ENCODE measurements around the gene SPECC1L. TPM values are rescaled to one million over a fixed set of nuclear protein-coding genes. Genes with fewer than 3 reads are reported as not detected.

SPECC1L gene
- total and polyA plus RNA-seq, 4 experiments from 2014 or later: 4.3 to 62.1 (median 32.0) TPM

- intact Hi-C loops (cut with micrococcal nuclease): loop anchor here (5.0 kb wide), 1 partner anchor 419 kb away; the partner anchor contains the start of gene CABIN1
- H3K27ac ChIP-seq (ENCODE audit: low read depth, low read length): peak overlapping the region; percentile 81
- H3K4me1 ChIP-seq (ENCODE audit: insufficient read depth, low read length): peaks cover 97% of the 10 kb centered on the region
- Mint-ChIP-seq H3K4me1 (peaks cover 48 to 93% (median 76%) of the 10 kb centered on the region in 4 donors), H3K9me3 (peaks cover 0 to 5% (median 0%) of the 10 kb centered on the region in 8 donors), H3K36me3 (peaks cover 6 to 34% of the 10 kb centered on the region in 2 donors), H3K27ac (peak overlapping the region; percentile 58 to 99 (median 86)), H3K27me3 (peaks cover 0 to 3% of the 10 kb centered on the region in 2 donors), H3K4me3 (peak overlapping the region in 6 of 8 donors; percentile 9 to 74 (median 37))
- POLR2A ChIA-PET (ENCODE audit: partially characterized antibody): interaction anchor here (0.6 kb wide), 1 partner anchor 124 kb away, joined by 3 read pairs; the partner anchor contains the start of gene SNRPD3
- peaks cover 18% of the 10 kb centered on the region for H3K36me3 ChIP-seq (ENCODE audit: insufficient read depth, low read length)
- no peak overlapping the region for H3K4me3 ChIP-seq (ENCODE audit: low read length in 2 of 2)
- no peak for DNase-seq
- H3K9me3 ChIP-seq (ENCODE audit: control insufficient read depth in 1 of 2, low read length in 2 of 2): no peaks in the 10 kb centered on the region
- CTCF ChIA-PET (ENCODE audit: partially characterized antibody): interaction anchor here (1.0 kb wide), 1 partner anchor 9 kb away, joined by 3 read pairs; no protein-coding TSS in a partner anchor
- H3K27me3 ChIP-seq (ENCODE audit: insufficient read depth, low read length): no peaks in the 10 kb centered on the region
These were observed 160.8 kb downstream of the SPECC1L start for GRCh38 chr22:24431309-24432034.

GRCh38 chr22:24432059-24432853, 161.6 kb downstream of the SPECC1L start:
- H3K27me3 ChIP-seq (ENCODE audit: insufficient read depth, low read length): no peaks in the 10 kb centered on the region
- H3K27me3 Mint-ChIP-seq: peaks cover 0 to 3% of the 10 kb centered on the region in 2 donors
- ChIA-PET CTCF (ENCODE audit: partially characterized antibody) (no interaction called here), POLR2A (ENCODE audit: partially characterized antibody) (no interaction called here)
- H3K4me3 ChIP-seq (ENCODE audit: low read length in 2 of 2): no peak overlapping the region
- H3K36me3 ChIP-seq (ENCODE audit: insufficient read depth, low read length): peaks cover 24% of the 10 kb centered on the region
- peaks cover 0 to 5% (median 0%) of the 10 kb centered on the region in 8 donors for H3K9me3 Mint-ChIP-seq
- peak overlapping the region; percentile 72 to 90 (median 85) for H3K27ac Mint-ChIP-seq
- intact Hi-C loops (cut with micrococcal nuclease): loop anchor here (5.0 kb wide), 1 partner anchor 420 kb away; the partner anchor contains the start of gene CABIN1
- H3K4me3 Mint-ChIP-seq: peak overlapping the region in 4 of 8 donors; percentile 36 to 73 (median 44)
- H3K27ac ChIP-seq (ENCODE audit: low read depth, low read length): peak overlapping the region; percentile 59
- H3K36me3 Mint-ChIP-seq: peaks cover 9 to 37% of the 10 kb centered on the region in 2 donors
- H3K4me1 Mint-ChIP-seq: peaks cover 47 to 93% (median 76%) of the 10 kb centered on the region in 4 donors
- H3K4me1 ChIP-seq (ENCODE audit: insufficient read depth, low read length): peaks cover 97% of the 10 kb centered on the region
- H3K9me3 ChIP-seq (ENCODE audit: control insufficient read depth in 1 of 2, low read length in 2 of 2): no peaks in the 10 kb centered on the region
- DNase-seq: no peak

DNA sequence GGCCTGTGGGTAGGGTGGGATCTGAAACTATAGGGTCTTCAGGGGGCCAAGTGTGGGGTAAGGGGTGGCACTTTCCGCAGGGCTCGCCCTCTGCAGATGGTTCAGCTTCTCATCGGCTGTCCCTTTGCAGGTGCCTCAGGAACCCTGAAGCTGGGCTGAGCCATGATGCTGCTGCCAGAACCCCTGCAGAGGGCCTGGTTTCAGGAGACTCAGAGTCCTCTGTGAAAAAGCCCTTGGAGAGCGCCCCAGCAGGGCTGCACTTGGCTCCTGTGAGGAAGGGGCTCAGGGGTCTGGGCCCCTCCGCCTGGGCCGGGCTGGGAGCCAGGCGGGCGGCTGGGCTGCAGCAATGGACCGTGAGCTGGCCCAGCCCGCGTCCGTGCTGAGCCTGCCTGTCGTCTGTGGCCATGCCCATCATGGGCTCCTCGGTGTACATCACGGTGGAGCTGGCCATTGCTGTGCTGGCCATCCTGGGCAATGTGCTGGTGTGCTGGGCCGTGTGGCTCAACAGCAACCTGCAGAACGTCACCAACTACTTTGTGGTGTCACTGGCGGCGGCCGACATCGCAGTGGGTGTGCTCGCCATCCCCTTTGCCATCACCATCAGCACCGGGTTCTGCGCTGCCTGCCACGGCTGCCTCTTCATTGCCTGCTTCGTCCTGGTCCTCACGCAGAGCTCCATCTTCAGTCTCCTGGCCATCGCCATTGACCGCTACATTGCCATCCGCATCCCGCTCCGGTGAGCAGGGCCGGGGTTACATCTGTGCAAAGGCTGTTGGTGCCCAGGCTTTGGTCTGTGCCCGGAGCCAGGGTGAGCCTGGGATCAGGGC, 162.6 kb downstream of the SPECC1L start:
- peak overlapping the region; percentile 59 for H3K27ac ChIP-seq (ENCODE audit: low read depth, low read length)
- Mint-ChIP-seq H3K9me3 (peaks cover 0 to 5% (median 0%) of the 10 kb centered on the region in 8 donors), H3K27me3 (peaks cover 0 to 3% of the 10 kb centered on the region in 2 donors), H3K36me3 (peaks cover 14 to 43% of the 10 kb centered on the region in 2 donors), H3K4me3 (peak overlapping the region in 4 of 8 donors; percentile 7 to 62 (median 17)), H3K27ac (peak overlapping the region; percentile 78 to 100 (median 87)), H3K4me1 (peaks cover 47 to 96% (median 78%) of the 10 kb centered on the region in 4 donors)
- ChIA-PET POLR2A (ENCODE audit: partially characterized antibody) (interaction anchor here (2.0 to 2.8 kb wide), 2 partner anchors 9 to 11 kb away, joined by 7 to 10 read pairs; no protein-coding TSS in a partner anchor), CTCF (ENCODE audit: partially characterized antibody) (interaction anchor here (0.8 to 2.2 kb wide), 3 partner anchors 10 to 70 kb away, joined by 3 to 8 read pairs (median 3); no protein-coding TSS in a partner anchor)
- H3K4me1 ChIP-seq (ENCODE audit: insufficient read depth, low read length): peaks cover 96% of the 10 kb centered on the region
- intact Hi-C loops (cut with micrococcal nuclease): loop anchor here (5.0 kb wide), 1 partner anchor 421 kb away; the partner anchor contains the start of gene CABIN1
- H3K4me3 ChIP-seq (ENCODE audit: low read length in 2 of 2): no peak overlapping the region
- no peaks in the 10 kb centered on the region for H3K27me3 ChIP-seq (ENCODE audit: insufficient read depth, low read length)
- DNase-seq: no peak
- H3K36me3 ChIP-seq (ENCODE audit: insufficient read depth, low read length): peaks cover 29% of the 10 kb centered on the region
- no peaks in the 10 kb centered on the region for H3K9me3 ChIP-seq (ENCODE audit: control insufficient read depth in 1 of 2, low read length in 2 of 2)

GRCh38 chr22:24433828-24434470, 163.3 kb downstream of the SPECC1L start:
- Histone ChIP-seq H3K36me3 (ENCODE audit: insufficient read depth, low read length) (peaks cover 29% of the 10 kb centered on the region), H3K4me3 (ENCODE audit: low read length in 2 of 2) (no peak overlapping the region), H3K27ac (ENCODE audit: low read depth, low read length) (peak overlapping the region; percentile 59), H3K4me1 (ENCODE audit: insufficient read depth, low read length) (peaks cover 89% of the 10 kb centered on the region), H3K9me3 (ENCODE audit: control insufficient read depth in 1 of 2, low read length in 2 of 2) (no peaks in the 10 kb centered on the region), H3K27me3 (ENCODE audit: insufficient read depth, low read length) (no peaks in the 10 kb centered on the region)
- peaks cover 19 to 44% of the 10 kb centered on the region in 2 donors for H3K36me3 Mint-ChIP-seq
- peak overlapping the region; percentile 87 to 100 (median 92) for H3K27ac Mint-ChIP-seq
- ChIA-PET CTCF (ENCODE audit: partially characterized antibody) (interaction anchor here (0.8 to 2.2 kb wide), 5 partner anchors 8 to 69 kb away, joined by 3 to 14 read pairs (median 8); partner anchors contain the start of gene ADORA2A), POLR2A (ENCODE audit: partially characterized antibody) (interaction anchor here (1.1 to 5.0 kb wide), 5 partner anchors 7 to 121 kb away, joined by 3 to 35 read pairs (median 10); partner anchors contain the start of genes ADORA2A and GUCD1)
- intact Hi-C loops (cut with micrococcal nuclease): loop anchor here (1.0 to 5.0 kb wide), 3 partner anchors 10 to 422 kb away; partner anchors contain the start of genes CABIN1, GUCD1 and SNRPD3
- peak in 1 of 5 donors; percentile 85 for DNase-seq
- peaks cover 41 to 92% (median 74%) of the 10 kb centered on the region in 4 donors for H3K4me1 Mint-ChIP-seq
- peak overlapping the region; percentile 52 to 88 (median 70) for H3K4me3 Mint-ChIP-seq
- peaks cover 0 to 3% of the 10 kb centered on the region in 2 donors for H3K27me3 Mint-ChIP-seq
- H3K9me3 Mint-ChIP-seq: peaks cover 0 to 3% (median 0%) of the 10 kb centered on the region in 8 donors

DNA sequence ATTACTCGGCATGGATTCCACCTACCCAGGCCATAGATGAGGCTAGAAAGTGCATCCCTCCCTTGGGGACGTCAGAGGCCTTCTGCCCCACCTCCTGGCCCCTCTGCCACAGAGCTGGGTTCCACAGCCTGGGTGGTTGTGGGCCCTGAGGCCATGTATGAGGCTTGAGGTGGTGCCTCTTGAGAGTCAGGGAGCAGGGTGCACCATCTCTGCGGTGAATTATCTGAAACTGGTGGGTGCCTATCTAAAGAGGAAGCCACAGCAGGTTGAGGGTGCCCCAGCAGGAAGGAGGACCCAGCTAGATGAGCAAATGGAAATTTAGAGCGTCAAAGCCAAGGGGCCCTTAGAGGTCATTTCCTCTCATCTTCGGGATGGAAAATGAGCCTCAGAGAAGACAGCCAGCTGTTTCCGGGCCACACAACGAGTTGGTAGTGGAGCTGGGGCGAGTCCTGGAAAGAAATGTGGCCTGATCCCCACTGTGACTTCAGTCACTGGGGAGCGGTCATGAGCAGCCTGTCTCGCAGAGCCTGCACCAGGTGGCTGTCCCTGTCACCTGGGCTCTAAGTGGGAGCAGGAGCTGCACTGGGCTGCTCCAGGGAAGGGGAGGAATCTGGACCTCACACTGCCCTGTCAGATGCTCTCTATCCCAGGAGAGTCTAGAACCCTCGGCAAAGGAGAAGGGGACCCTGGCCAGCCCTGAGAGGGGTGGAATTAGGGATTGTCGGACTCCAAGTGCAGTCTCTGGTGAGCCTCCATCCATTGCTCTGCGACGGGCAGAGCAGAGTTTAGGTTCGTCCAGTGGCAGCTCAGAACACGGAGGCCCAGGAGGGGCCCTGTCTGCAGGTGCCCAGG, 164.1 kb downstream of the SPECC1L start:
- DNase-seq: peak; percentile 82 to 95 (median 84)
- Mint-ChIP-seq H3K4me1 (peaks cover 35 to 90% (median 70%) of the 10 kb centered on the region in 4 donors), H3K36me3 (peaks cover 19 to 48% of the 10 kb centered on the region in 2 donors), H3K27me3 (peaks cover 0 to 3% of the 10 kb centered on the region in 2 donors), H3K9me3 (peaks cover 0 to 3% (median 0%) of the 10 kb centered on the region in 8 donors), H3K4me3 (peak overlapping the region; percentile 52 to 88 (median 70)), H3K27ac (peak overlapping the region; percentile 87 to 100 (median 92))
- Histone ChIP-seq H3K27ac (ENCODE audit: low read depth, low read length) (peak overlapping the region; percentile 59), H3K4me1 (ENCODE audit: insufficient read depth, low read length) (peaks cover 81% of the 10 kb centered on the region), H3K27me3 (ENCODE audit: insufficient read depth, low read length) (no peaks in the 10 kb centered on the region), H3K36me3 (ENCODE audit: insufficient read depth, low read length) (peaks cover 29% of the 10 kb centered on the region), H3K4me3 (ENCODE audit: low read length in 2 of 2) (peak overlapping the region; percentile 6 to 16), H3K9me3 (ENCODE audit: control insufficient read depth in 1 of 2, low read length in 2 of 2) (no peaks in the 10 kb centered on the region)
- intact Hi-C loops (cut with micrococcal nuclease): loop anchor here (1.0 to 5.0 kb wide), 3 partner anchors 10 to 422 kb away; partner anchors contain the start of genes CABIN1, GUCD1 and SNRPD3
- CTCF ChIA-PET (ENCODE audit: partially characterized antibody): interaction anchor here (0.9 to 2.2 kb wide), 8 partner anchors 8 to 192 kb away, joined by 3 to 14 read pairs (median 6); partner anchors contain the start of gene ADORA2A
- POLR2A ChIA-PET (ENCODE audit: partially characterized antibody): interaction anchor here (0.7 to 5.0 kb wide), 7 partner anchors 8 to 120 kb away, joined by 3 to 35 read pairs (median 7); partner anchors contain the start of genes ADORA2A and GUCD1
